ENCODE data around the gene FLOT2.
"Not testable (repeated sequence)": the region's sequence is repeated elsewhere in the genome, so short reads cannot be mapped to it uniquely, and the experiment has no call there.

Gene FLOT2

DNA sequence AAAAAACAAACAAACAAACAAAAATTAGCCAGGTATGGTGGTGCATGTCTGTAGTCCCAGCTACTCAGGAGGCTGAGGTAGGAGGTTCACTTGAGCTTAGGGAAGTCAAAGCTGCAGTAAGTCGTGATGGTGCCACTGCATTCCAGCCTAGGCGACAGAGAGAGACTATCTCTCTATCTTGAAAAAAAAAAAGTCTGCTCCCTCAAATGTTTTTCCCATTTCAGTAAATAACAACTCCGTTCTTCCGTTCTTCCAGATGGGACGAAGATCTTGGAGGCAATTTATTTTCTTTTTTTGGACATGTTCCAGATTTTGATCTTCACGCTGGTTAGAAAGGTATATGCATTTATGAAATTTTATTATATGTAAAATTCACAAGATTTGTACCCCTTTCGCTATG, 23.7 kb downstream of the FLOT2 start:
- DNase-seq (ENCODE audit: low read depth), result no peak

DNA sequence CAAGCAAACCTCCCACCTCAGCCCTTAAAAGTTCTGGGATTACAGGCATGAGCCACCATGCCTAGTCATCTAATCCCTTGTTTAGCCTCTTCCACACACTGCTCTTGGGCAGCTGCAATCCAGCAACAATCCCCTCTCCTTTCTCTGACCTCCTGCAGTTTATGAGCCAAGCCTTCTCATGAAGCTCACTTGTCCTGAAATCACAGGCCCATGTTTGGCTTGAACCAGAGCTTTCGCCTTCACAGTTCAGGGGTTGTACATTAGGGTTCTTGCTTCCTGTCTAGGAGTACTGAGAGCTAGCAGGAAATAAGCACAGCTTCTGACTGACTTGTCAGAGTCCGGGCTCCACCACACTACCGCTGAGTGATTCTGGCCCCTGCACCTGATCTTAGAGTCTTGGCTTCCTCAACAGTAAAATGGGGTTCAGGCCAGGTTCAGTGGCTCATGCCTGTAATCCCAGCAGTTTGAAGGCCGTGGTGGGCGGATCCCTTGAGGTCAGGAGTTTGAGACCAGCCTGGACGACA, 26.4 kb downstream of the FLOT2 start:
- DNase-seq (ENCODE audit: low read depth), result no peak

DNA sequence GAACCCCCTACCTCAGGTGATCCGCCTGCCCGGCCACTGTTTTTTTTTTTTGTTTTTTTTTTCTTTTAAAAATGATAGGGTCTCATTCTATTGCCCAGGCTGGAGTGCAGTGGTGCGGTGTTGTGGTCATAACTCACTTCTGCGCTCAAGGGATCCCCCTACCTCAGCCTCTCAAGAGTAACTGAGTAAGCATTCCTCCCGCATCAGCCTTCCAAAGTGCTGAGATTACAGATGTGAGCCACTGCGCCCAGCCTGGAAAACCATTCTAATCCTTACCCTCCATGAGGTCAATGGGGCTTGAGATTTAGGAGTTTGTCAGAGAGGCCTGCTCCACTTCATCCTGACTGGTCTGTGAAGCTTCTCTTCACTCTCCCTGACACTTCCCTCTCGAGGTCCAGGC, 30.3 kb downstream of the FLOT2 start:
- DNase-seq (ENCODE audit: low read depth), result no peak

DNA sequence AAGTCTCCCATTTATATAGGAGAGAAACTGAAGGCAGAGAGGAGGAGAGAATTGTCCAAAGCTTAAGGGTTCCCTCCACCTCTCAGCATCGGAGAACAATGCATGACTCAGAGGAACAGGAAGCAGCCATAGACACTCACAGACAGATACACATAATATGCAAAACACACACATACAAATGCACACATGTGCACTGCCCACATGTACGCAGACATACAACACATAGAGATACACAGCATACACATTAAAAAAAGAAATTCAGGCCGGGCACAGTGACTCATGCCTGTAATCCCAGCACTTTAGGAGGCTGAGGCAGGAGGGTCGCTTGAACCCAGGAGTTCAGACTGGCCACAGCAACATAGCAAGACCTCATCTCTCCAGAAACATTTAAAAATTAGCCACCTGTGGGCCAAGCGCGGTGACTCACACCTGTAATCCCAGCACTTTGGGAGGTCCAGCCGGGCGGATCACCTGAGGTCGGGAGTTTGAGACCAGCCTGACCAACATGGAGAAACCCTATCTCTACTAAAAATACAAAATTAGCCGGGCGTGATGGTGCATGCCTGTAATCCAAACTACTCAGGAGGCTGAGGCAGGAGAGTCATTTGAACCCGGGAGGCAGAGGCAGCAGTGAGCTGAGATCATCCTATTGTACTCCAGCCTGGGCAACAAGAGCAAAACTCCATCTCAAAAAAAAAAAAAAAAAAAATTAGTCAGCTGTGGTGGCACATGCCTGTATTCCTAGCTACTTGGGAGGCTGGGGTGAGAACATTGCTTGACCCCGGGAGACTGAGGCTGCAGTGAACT, 31.4 kb downstream of the FLOT2 start:
- no peak for DNase-seq (ENCODE audit: low read depth)

DNA sequence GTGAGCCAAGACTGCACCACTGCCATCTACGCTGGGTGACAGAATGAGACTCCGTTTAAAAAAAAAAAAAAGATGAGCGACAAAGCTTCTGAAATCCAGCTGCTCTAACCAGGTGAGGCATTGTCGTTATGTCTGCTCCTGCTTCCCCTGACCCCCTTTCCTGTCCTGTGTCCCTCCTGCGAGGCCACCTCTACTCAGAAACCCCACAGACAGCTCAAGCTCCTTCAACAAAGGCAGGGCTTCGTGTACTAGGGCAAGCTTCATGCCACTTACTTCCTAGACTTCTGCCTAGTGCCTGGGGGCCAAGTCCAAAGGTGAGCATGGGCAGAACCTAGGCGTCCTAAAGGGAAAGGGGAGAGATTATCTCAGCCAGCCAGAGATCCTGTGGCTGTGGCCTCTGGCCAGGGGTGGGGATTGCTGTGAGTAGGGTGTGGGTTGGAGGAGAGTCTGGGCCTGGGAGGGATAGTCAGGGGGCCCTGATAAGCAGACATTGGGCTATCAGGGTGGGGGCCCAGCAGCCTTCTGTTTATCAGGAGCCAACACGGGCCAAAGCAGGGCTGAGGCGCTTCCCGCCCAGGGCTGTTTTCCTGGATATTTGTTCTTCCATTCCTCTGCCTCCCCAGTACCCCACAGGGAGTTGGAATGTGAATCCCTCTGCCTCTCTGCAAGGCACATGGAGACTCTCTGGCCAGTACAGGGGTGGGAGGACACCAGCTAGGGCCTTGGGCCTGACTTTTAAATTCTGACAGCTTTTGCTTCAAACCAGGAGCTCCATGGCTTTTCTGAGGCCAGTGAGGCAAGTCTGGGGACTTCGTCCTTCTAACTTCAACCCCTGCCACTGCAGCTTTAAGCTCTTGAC, 32.3 kb downstream of the FLOT2 start:
- no peak for DNase-seq (ENCODE audit: low read depth)

DNA sequence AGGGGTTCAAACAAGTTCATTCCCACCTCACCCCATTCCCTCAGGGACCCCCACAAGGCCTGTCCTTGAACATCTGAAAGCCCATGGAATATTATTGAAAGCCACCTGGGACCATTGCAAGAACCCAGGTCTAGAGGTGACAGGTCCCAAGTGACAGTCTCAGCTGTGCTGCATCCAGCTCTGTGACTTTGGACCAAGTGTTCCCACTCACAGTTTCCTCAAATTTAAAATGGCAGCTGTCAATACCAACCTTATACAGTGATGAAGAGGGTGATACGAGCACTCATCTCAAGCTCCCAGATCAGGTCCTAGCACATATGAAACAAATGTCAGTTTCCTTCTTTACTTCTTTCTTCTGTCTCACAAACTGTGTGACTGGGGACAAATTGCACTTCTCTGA, 33.6 kb downstream of the FLOT2 start:
- DNase-seq (ENCODE audit: low read depth), result no peak

DNA sequence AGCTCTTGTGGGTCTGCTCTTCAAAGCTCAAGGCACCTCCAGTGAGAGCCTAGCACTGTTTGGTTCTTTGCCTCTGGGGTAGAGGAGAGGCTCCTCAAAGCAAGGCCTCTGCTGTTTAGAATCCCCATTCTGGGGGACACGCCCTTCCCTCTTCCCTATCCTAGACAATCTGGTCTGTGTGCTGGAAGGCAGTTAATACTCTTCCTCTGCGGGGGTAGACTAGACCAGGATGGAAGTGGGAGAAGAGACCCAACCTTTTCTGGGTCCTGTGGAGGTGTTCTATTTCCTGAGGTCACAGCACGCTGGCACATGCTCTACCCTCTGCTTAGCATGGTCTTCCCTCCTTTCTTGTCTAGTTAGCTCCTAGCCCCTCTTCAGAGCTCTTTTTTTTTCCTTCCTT, 35.0 kb downstream of the FLOT2 start:
- no peak for DNase-seq (ENCODE audit: low read depth)

DNA sequence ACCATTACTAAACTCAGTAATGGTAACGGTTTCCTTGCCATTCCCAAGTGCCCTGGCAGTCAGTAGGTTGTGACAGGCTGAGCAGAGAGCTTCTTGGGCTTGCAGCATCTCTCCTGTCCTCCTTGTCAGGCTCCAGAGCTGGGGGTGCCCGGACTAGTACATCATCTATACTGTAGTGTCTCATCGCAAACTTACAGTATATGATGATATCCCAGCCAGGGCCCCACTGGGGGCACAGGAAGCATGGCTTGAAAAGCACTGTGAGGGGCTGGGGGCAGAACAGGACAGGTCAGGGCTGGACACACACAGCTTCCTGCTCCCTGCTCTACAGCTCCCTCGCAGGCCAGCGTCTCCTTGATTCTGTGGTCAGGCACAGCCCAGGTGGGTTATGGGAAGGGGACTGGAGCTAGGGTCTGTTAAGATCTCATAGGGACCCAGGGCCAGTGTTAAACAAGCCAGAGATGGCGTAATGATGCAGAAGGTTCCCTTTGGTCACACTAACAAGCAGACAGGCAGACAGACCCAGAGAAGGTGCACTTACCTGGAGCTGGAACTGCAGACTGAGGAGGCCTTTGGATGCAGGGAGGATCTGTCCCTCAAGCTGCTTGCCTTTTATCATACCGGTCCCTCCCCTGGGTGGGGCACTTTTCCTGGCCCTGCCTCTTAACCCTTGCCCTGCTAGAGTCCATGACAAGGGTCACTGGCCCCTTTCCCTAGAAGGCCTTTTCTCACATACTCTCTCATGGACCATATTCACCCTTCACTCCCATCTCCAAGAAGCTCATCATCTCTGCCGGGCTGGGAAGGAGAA, 35.9 kb downstream of the FLOT2 start:
- no peak for DNase-seq (ENCODE audit: low read depth)

DNA sequence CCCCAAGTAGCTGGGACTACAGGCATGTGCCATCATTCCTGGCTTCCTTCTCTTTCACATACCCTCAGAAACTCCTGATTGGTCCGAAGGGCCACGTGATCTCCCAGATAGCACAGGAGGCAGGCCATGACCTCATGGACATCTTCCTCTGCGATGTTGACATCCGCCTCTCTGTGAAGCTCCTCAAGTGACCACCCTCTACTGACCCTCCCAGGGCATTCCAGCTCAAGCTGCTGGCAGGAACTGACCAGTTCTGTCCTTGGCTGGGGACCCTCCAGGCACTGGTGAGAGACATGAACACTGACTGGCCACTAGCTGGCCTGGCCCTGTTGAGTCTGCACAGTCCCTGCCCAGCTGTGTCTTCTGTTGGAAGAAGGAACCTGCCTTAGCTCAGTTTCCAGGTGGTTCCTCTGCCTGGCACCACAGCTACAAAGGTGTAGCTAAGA, 37.1 kb downstream of the FLOT2 start:
- DNase-seq (ENCODE audit: low read depth), result no peak

DNA sequence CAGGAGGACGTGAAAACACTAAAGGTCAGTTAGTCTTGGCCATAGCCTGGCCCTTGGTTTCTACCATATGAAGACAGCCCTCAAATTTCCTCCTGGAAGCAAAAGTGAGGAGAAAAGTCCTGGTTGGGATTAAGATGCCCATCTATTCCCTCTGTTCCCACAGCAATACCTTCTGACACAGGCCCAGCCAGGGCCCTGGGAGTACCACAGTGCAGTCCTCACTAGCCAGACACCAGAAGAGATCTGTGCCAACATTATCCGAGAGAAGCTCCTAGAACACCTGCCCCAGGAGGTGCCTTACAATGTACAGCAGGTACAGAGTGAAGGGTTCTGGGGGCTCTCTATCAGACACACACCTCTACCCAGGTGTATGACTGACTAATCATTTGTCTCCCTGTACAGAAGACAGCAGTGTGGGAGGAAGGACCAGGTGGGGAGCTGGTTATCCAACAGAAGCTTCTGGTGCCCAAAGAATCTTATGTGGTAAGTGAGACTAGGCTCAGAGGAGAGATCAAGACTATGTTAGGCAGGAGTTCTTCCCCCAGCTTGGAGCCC, 38.7 kb downstream of the FLOT2 start:
- no peak for DNase-seq (ENCODE audit: low read depth)

DNA sequence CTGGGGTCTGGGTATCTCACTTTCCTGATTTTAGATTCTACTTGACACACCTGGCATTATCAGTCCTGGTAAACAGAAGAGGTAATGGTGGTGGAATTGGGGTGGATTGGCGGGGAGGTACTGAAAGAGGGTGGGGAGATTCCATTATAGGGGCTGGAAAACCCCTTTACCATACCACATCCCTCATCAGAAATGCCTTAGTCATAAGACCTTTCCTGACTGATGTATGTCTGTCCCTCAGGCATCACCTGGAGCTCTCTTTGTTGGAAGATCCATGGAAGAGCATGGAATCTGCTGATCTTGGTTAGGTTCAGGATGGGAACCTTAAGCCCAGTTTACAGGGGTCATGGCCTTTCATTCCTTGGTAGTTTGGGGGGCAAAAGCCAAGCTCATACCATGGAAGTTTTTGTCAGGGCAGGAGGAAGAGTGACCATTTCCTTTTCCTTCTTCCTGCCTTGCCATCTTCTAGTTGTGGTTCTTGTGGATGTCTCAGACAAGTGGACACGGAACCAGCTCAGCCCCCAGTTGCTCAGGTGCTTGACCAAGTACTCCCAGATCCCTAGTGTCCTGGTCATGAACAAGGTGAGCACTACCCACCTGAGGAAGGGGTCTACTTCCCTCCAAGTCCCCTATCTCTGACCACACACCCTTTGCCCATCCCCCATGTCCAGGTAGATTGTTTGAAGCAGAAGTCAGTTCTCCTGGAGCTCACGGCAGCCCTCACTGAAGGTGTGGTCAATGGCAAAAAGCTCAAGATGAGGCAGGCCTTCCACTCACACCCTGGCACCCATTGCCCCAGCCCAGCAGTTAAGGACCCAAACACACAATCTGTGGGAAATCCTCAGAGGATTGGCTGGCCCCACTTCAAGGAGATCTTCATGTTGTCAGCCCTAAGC, 39.4 kb downstream of the FLOT2 start:
- no peak for DNase-seq (ENCODE audit: low read depth)

DNA sequence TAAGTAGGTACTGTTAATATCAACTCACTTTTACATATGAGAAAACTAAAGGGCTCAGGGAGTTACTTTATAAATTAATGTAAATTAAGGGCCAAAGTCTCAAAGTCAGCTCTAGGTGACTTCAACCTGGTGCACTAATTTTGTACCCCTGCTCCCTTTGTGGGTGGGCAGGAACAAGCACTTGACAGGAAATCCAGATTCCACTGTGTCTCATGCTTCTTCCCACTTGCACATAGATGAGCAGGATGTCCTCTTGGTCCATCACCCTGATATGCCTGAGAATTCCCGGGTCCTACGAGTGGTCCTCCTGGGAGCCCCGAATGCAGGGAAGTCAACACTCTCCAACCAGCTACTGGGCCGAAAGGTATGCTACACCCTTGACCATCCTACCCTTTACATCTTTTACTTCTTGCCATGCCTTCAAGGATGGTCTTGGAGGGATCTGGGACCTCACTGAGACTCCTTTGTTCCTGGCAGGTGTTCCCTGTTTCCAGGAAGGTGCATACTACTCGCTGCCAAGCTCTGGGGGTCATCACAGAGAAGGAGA, 41.4 kb downstream of the FLOT2 start:
- DNase-seq (ENCODE audit: low read depth), result no peak

DNA sequence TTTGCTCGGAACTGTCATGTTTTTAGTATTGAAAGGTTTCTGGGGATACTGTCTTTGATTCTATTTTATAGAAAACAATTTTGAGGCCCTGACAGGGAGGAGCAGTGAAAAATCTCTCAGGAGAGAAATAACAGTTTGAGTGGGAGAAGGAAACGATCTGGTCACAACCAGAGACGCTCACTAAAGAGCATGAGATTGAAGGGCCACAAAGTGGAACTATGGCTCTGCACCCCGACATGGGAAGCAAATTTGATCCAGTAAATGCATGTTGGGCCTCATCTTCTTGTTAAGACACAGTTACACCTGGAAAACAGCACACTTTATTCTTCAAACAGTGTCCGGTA, 42.2 kb downstream of the FLOT2 start:
- DNase-seq (ENCODE audit: low read depth), result no peak

DNA sequence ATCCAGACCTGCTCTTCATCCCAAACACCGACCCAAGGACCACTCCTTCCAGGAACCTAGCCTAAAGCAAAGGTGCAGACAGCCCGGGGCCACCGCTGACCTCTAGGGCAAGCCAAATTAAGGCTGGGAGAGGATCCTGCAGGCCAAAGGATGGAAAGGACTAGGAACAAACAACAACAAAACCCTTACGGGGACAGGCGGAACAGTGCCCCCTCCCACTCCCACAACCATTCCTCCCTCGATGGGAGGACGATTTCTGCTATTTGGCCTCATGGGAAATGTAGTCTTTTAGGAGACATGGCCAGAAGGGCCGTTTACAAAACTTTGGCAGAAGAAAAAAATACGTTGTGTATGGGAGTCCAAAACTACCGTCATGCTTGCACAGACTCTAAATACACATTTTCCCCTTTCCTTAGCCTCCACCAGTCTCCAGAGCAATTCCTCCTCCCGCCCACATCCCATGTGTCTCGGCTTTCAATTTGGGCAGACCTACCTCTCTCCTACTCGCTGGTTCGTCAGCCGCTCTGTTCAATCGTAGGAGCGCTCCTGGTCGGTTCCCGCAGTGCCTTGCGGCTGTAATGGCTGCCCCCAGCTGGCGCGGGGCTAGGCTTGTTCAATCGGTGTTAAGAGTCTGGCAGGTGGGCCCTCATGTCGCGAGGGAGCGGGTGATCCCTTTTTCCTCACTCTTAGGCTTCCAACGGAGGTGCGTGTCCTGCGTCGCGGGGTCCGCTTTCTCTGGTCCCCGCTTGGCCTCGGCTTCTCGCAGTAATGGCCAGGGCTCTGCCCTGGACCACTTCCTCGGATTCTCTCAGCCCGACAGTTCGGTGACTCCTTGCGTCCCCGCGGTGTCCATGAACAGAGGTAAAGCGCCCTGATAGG, 42.8 kb downstream of the FLOT2 start, which contains the start of gene ERAL1:
TSS of gene ERAL1 (plus strand) at position 560 of the 879 bp plus-strand sequence. CDS start at position 579, 19 bp downstream.
- DNase-seq (ENCODE audit: low read depth), result peak; percentile 43

DNA sequence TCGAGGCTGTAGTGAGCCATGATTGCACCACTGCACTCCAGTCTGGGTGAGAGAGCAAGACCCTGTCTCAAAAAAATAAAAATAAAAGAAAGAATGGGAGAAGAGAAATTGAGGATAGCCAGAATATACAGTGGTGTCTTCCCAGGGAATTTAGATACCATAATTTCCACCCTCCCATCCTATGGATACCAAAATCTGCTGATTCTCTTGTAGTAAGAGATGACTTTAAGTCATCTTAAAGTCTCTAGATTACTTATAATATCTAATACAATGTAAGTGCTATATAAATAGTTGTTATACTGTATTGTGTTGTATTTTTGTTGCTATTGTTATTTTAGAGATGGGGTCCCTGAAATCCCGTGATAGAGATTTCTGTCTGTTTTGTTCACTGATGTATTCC, 44.2 kb downstream of the FLOT2 start:
- no peak for DNase-seq (ENCODE audit: low read depth)

DNA sequence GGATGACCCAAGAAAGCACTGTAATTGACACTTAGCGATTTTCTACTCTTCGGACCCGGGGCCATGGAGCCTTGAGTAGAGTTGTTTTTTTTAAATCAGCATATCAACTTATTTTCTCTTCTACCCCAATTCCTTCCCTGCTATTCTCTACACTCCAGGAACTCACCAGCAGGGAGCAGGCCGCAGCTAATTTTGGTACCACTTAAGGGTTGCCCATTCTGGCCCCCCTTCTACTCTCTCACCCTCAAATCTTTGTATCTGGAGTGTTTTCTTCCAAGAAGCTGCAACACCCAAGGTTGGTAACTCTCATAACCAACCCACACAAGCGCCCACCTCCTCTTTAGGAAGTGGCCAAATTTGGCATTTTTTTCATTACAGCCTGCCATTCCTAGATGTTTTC, 48.3 kb downstream of the FLOT2 start:
- no peak for DNase-seq (ENCODE audit: low read depth)

DNA sequence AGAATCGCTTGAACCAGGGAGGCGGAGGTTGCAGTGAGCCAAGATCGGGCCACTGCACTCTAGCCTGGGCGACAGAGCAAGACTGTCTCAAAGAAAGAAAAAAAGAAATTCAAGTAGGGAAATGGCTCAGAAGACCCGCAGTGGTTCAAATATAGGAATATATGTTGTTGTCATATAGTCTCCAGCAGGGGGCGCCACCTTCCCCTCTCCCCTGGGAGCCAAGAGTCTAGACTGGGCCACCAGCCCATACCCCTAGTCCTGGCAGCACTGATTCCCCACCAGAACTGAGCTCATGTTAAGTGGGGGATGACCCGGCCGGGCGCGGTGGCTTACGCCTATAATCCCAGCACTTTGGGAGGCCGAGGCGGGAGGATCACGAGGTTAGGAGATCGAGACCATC, 48.9 kb downstream of the FLOT2 start:
- DNase-seq (ENCODE audit: low read depth), result not testable (repeated sequence)

DNA sequence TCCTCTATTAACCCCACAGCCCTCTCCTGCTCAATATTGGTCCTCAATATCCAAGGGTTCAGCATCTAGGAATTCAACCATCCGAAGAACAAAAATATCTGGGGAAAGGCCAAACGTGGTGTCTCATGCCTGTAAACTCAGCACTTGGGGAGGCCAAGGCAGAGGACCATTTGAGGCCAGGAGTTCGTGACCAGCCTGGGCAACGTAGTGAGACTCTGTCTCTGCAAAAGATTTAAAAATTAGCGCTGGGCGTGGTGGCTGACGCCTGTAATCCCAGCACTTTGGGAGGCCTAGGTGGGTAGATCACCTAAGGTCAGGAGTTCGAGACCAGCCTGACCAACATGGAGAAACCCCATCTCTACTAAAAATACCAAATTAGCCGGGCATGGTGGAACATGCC, 50.8 kb downstream of the FLOT2 start:
- DNase-seq (ENCODE audit: low read depth), result not testable (repeated sequence)

DNA sequence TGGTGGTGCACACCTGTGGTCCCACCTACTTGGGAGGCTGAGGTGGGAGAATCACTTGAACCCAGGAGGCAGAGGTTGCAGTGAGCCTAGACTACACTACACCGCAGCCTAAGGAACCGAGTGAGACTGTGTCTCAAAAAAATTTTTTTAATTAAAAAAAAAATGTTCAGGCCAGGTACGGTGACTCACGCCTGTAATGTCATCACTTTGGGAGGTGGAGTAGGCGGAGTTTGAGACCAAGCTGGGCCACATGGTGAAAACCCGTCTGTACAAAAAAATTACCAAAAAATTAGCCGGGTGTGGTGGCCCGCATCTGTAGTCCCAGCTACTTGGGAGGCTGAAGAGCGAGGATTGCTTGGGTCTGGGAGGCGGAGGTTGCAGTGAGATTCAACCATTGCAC, 51.3 kb downstream of the FLOT2 start:
- DNase-seq (ENCODE audit: low read depth), result no peak

DNA sequence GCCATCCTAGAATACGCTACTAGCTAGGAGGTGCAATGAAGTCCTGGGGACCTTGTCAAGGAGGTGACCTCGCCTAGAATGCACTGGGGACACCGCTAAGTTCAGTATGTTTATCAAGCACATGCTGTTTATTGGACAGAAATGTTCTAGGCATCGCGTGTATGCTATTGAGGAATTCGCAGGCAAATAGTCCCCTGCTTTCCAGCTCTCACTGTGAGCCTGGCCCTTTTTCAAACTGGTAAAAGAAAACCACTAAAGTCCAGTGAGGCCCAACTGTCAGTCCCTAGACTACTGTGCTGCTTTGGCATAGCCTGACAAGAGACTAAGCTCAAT, 53.8 kb downstream of the FLOT2 start:
- DNase-seq (ENCODE audit: low read depth), result no peak
